Esophagus muscularis mucosa (tissue), 4 donors: ENCODE data around the gene FA2H.
"Not testable (repeated sequence)": the region's sequence is repeated elsewhere in the genome, so short reads cannot be mapped to it uniquely, and the experiment has no call there.

Experiments used
- EP300 ChIP-seq: sonication (generic); formaldehyde crosslinking; IDR thresholded peaks from one replicate; pipeline ENCODE4 v1.6.1; 2017; ENCODE audit warnings: antibody characterized with exemption
- POLR2A ChIP-seq: fragments of 450-650 bp; IDR thresholded peaks from one replicate; pipeline ENCODE4 v1.6.1; 2017; ENCODE audit warnings: antibody characterized with exemption, moderate library complexity, mild to moderate bottlenecking, low read depth
- TF ChIP-seq, protein P1 (sequence below), 3 experiments: fragments of 200-600 bp in 2 of 3; fragments of 450-650 bp in 1 of 3; sonication (generic) in 2 of 3; IDR thresholded peaks; one replicate each; pipeline ENCODE4 v1.5.1; 2017 to 2019; ENCODE audit warnings: antibody characterized with exemption in 3 of 3, mild to moderate bottlenecking in 2 of 3, moderate library complexity in 1 of 3

DNA sequence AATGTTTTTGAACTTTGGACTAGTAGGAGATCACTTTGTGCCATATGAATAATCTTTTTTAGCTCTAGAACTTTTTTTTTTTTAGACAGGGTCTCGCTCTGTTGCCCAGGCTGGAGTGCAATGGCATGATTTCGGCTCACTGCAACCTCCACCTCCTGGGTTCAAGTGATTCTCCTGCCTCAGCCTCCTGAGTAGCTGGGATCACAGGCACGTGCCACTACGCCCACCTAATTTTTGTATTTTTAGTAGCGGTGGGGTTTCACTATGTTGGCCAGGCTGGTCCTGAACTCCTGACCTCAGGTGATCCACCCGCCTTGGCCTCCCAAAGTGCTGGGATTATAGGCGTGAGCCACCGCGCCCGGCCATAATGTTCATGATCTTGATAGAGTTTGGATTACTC, 105.7 kb downstream of the FA2H start:
- not testable (repeated sequence) for TF ChIP-seq EP300, POLR2A
- TF ChIP-seq, protein P1, sequence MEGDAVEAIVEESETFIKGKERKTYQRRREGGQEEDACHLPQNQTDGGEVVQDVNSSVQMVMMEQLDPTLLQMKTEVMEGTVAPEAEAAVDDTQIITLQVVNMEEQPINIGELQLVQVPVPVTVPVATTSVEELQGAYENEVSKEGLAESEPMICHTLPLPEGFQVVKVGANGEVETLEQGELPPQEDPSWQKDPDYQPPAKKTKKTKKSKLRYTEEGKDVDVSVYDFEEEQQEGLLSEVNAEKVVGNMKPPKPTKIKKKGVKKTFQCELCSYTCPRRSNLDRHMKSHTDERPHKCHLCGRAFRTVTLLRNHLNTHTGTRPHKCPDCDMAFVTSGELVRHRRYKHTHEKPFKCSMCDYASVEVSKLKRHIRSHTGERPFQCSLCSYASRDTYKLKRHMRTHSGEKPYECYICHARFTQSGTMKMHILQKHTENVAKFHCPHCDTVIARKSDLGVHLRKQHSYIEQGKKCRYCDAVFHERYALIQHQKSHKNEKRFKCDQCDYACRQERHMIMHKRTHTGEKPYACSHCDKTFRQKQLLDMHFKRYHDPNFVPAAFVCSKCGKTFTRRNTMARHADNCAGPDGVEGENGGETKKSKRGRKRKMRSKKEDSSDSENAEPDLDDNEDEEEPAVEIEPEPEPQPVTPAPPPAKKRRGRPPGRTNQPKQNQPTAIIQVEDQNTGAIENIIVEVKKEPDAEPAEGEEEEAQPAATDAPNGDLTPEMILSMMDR (IDR thresholded peaks at IDR 0.05): not testable (repeated sequence)
